AG20443 (cell line): Measurements from ENCODE around the gene MKNK1.

Experiments
- DNase-seq: peaks from one replicate; pipeline ENCODE4 v3.0.0; 2012; ENCODE audit warnings: low spot score, mixed read lengths

Gene MKNK1

GRCh38 chr1:46558141-46558963, 45.7 kb downstream of the MKNK1 start:
- no peak for DNase-seq

GRCh38 chr1:46557403-46557802, 46.7 kb downstream of the MKNK1 start:
- no peak for DNase-seq

- peak; percentile 66 for DNase-seq
Measured at GRCh38 chr1:46556822-46557221, 47.2 kb downstream of the MKNK1 start.

DNA sequence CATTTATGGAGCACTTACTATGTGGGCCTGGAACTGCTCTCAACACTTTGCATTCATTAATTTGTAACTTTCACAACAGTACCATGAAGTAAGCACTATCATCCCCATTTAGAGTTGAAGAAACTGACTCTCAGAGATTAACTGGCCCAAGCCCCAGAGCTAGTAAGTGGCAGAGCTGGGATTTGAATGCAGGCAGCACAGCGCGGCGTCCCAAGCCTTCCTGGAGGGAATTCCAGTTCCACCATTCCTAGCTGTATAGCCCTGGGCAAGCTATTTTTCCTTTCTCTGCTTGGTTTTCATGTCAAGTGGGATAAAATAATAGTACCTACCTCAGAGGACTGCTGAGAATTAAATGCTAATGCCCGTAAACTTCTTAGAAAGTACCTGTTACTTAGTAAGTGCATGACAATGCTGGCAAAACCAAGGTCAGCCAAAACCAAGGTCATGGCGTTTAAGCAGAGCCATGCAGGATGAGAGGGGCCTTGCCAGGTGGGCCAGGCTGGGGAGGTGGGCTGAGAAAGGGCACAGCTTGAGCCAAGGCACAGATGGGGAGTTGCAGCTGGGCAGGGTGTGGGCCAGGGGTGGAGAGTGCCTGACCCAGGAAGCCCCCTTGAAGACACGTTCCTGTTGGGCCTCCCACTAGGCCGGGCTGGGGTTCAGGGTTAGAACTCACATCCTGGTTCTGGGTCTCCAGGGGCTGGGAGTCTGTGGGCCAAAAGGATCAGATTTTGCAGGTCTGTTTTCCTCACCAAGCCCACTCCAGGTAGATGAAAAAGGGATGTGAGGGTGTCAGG, 48.0 kb downstream of the MKNK1 start:
- no peak for DNase-seq

DNA sequence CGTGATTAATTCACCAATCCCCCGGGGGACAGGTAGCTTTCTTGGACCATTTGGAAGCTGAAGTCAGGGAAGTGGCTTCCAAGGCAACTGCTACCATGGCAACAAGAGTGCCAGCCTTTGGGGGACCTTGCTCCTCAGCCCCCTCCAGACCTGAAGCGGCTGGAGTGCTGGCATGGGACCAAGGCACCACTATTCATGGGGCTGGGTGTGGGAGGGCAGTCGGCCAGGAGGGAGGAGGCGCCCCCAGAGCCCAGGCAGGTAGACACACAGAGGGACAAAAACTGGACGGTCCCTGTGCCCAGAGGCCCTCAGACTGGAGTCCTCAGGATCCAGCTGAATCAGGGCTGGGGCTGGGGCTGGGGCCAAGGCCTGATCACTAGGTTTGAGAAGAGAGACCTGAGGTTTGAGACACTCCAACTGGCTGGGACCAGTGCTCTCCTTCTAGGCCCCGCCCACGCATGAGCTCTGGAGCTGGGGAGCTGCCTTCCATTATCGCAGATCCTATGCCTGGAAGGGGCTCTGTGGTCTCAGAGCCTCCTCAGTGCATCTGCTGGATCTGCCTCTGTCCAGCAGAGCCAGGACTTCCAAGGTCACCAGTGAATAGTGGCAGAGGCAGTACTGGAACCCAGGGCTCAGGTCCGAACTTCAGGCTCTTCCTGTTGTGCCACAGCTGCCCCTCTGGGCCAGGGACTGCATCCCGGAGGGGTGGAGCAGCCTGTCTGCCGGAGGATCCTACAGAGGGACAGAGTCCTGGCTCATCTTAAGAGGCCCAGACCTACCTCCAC, 49.3 kb downstream of the MKNK1 start:
- no peak for DNase-seq

DNA sequence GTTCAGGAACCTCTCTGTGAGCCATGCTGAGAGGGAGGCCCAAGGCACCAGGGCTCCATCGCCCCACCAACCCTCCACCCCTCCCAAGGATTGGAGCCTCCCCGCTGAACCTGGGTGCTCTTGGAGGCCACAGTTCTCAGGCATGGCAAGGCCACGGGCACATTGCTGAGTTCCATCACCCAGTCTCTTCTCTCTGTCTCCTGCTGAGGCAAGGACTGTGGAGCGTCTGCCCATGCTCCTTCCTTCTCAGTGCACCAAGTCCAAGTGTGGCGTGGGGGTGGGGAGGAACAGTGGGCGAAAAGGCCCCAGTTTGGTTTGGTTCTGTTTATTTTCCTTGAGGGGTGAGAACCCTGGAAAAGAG, 49.9 kb downstream of the MKNK1 start:
- no peak for DNase-seq

GRCh38 chr1:46553506-46553905, 50.6 kb downstream of the MKNK1 start:
- DNase-seq: no peak

GRCh38 chr1:46552357-46553237, 51.5 kb downstream of the MKNK1 start:
- DNase-seq: no peak

DNA sequence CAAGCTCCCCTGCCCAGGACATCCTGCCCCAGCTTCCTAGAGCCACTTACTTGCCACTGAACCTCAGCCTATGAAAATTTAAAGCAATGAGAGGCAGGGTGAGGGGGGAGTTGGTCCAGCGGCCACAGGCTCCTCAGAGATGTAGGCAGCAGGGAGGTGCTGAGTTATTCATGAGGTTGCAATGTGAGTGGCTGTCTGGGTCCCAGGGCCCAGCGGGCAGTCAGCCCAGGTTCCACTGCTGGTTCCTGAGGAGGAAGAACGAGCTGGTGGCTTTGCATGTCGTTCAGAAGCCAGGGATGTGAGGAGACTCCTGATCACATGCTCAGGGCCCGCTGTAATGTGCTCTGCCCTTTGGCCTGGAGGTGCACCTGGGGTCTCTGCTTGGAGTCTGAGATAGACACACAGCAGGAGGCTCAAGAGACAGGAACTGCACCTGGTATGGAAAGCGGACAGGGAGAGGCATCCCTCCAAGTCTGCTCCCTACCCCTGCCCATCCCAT, 52.4 kb downstream of the MKNK1 start, which contains the start of gene KNCN:
KNCN (minus strand) TSS at position 51 of the 499 bp plus-strand sequence. CDS start 432 bp downstream, outside the sequence.
- no peak for DNase-seq

- no peak for DNase-seq
Measured at GRCh38 chr1:46550751-46551231, 53.3 kb downstream of the MKNK1 start.

GRCh38 chr1:46549697-46550681, 54.1 kb downstream of the MKNK1 start:
- DNase-seq: peak; percentile 80

DNA sequence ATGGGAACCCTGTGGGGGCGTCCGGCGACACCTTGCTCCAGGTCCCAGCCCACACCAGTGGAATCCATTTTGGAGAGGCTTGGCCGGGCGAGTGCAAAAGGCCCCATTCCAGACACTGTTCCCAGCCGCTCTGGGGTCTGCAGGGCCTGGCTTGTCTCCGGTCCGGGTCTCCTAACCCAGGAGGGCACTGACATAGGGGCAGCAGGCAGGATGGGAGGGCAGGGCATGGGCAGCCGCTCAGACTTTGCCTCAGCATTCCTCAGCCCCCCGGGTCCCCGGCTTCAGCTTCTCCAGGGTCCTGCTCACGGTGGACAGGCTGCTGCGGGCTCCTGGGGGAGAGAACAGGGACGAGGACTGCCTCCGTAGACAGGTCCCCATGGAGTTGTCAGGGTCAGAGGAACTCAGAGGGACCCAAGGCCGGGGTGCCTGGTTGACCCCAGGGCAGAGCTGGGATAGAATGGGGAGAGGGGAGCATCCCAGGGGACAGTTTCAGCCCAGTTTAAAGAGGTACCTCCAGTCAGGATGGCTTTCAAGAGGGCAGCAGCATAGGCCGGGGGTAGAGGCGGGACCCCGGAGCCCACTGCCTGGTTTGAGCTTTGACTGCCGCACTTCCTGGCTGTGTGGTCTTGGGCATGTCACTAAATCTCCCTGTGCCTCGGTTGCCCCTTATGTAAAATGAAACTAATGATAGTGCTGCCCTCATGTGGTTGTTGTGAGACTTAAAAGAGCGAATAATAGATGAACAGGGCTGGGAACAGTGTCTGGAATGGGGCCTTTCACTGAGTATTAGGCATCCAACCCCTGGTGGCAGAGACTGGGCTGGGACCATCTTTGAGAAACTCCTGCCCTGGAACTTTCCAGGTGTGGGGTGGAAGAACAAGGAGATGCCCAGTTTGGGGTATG, 56.3 kb downstream of the MKNK1 start:
- peak; percentile 69 for DNase-seq

DNA sequence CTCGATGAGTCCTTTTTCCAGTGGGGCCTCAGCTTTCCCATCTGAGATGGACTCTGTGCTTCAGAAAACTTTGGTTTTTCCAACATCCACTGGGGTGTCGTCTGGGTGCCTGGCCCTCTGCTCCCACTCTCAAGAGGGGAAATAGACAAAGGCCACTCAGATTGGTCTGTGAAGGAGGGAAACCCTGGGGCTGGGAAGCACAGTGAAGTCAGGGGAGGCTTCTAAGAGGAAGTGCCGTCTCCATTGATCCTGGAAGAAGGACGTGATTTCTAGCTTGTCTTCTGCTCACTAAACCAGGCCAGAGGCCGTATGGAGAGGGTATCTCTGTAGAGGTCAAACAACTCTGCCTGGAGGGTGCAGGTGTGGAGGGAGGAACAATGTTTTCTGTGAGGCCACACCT, 57.9 kb downstream of the MKNK1 start:
- no peak for DNase-seq

DNA sequence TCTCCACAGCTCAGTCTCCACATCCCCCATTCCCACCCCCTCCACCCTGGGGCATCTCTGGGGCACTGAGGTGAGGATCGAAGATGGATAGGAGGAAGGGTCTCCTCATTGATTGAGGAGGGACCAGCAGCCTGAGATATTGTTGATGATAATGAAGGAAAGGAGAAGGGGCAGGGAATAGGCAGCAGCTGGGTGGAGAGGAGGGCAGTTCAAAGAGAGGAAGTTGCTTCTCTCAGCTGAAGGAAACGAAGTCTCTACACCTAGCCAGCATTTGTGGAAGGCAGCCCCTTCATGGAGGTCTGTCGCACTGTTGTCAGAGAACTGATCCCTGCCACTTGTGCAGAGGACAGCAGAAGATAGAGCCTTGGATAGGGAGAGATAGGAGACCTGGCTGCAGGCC, 58.3 kb downstream of the MKNK1 start:
- no peak for DNase-seq

GRCh38 chr1:46544561-46545240, 59.4 kb downstream of the MKNK1 start:
- no peak for DNase-seq

GRCh38 chr1:46543761-46544560, 60.1 kb downstream of the MKNK1 start:
- DNase-seq: no peak

- DNase-seq: no peak
Measured at GRCh38 chr1:46543382-46543760, 60.7 kb downstream of the MKNK1 start.
